Ovary (tissue), 10 donors: ENCODE results near the gene GPR34. TPM values are rescaled to one million over a fixed set of nuclear protein-coding genes. Genes with fewer than 3 reads are reported as not detected.
"Not testable (repeated sequence)": the region's sequence is repeated elsewhere in the genome, so short reads cannot be mapped to it uniquely, and the experiment has no call there.

Source experiments
- DNase-seq, 5 donors: peaks; one replicate each; pipeline ENCODE4 v3.0.0-alpha.2; 2019 to 2020
- H3K27ac ChIP-seq, 2 donors: fragments of 200-600 bp; one replicate each; pipeline versions ENCODE4 v1.5.1 to v1.8.0; 2019 to 2022
- H3K27me3 ChIP-seq: fragments of 200-600 bp; one replicate; pipeline ENCODE4 v1.8.0; 2022
- H3K36me3 ChIP-seq: fragments of 200-600 bp; sonication (generic); one replicate; pipeline ENCODE4 v1.5.1; 2019
- H3K4me1 ChIP-seq: one replicate; pipeline ENCODE4 v1.8.1; 2013; ENCODE audit warnings: mild to moderate bottlenecking, moderate library complexity; ENCODE audit not compliant: insufficient read depth
- H3K4me3 ChIP-seq: fragments of 200-600 bp; sonication (generic); one replicate; pipeline ENCODE4 v1.5.1; 2017
- H3K9me3 ChIP-seq, 2 donors: fragments of 200-600 bp in 1 of 2; sonication (generic) in 1 of 2; one replicate each; pipeline versions ENCODE4 v1.5.1 to v1.8.1; 2013 to 2019; ENCODE audit warnings: mild to moderate bottlenecking in 1 of 2, moderate library complexity in 1 of 2
- CTCF ChIP-seq, 3 donors: fragments of 450-650 bp in 2 of 3; fragments of 200-600 bp in 1 of 3; IDR thresholded peaks; one replicate each; pipeline versions ENCODE4 v1.5.1 to v1.8.0; 2016 to 2022; ENCODE audit warnings: antibody characterized with exemption in 3 of 3, mild to moderate bottlenecking in 1 of 3
- EP300 ChIP-seq: sonication (generic); formaldehyde crosslinking; IDR thresholded peaks from one replicate; pipeline ENCODE4 v1.6.1; 2017; ENCODE audit warnings: antibody characterized with exemption
- POLR2A ChIP-seq: fragments of 450-650 bp; IDR thresholded peaks from one replicate; pipeline ENCODE4 v1.6.1; 2017; ENCODE audit warnings: antibody characterized with exemption, mild to moderate bottlenecking, moderate library complexity
- WGBS, 3 donors: extraction: QIAGEN DNeasy Blood & Tissue Kit in 1 of 3; methylation state at CpG; one replicate each; pipeline versions ENCODE4 v1.1.5 to v1.1.7; 2013 to 2017; 5-methylcytosine and 5-hydroxymethylcytosine counted together
- intact Hi-C, 4 donors: fragments of 100-400 bp; cut with DNase I; formaldehyde crosslinking; loops; one replicate each; pipeline versions ENCODE4 v1.11.0 to v1.15.1; 2022 to 2023
- long read RNA-seq, 3 donors: library from polyadenylated mRNA in 2 of 3; unstranded in 2 of 3; transcript quantifications; one replicate each; pipeline ENCODE4 v2.0.0 and lab custom pipeline, GENCODE V29; 2021 to 2026
- polyA plus RNA-seq, 2 donors: library from polyadenylated mRNA; stranded (reverse); fragments of 200-250 nt in 1 of 2; fragments of 350-450 nt in 1 of 2; fragmentation: Illumina TruSeq in 1 of 2; extraction: RNeasy Lipid Tissue Mini Kit (QIAGEN cat#74804) in 1 of 2; gene quantifications; one replicate each; pipeline ENCODE4 v1.2.3, GENCODE V29; 2013 to 2014
- total RNA-seq, 7 donors: library from RNA; depleted of rRNA in 2 of 7; stranded (reverse); fragments of >200 nt in 2 of 7; fragmentation: NEBNext Ultra II Directional in 3 of 7; extraction: Animal tissue kit (Norgen Biotek cat#: 25700) in 3 of 7; gene quantifications; one replicate each; pipeline versions ENCODE4 v1.1.0 to v1.2.4, GENCODE V29; 2016 to 2023
- donor health status: DM: no; HTN: no; CAD: no; lungs with moderate emphysema.
- donor health status: DM: no; HTN: no; CAD: no.
- donor health status: Bipolar disorder and iron deficiency.
- donor health status: DM: yes; HTN: yes; CAD: no.
- donor health status: DM: no; HTN: no; CAD: no.
- donor health status: DM: yes; HTN: yes; CAD: no.

The GPR34 gene
- total RNA-seq (10 to 100 TPM in 1 of 7 donors, 1 to 10 TPM in 6; 3.4 to 16.4 (median 5.5) TPM), polyA plus RNA-seq (10 to 100 TPM in 1 of 2 donors, 1 to 10 TPM in 1; 3.5 to 13.8 TPM)
- long read RNA-seq, donor 1, transcript GPR34-202 (3 exons, 1,928 nt): major isoform, 9 of 13 reads
- long read RNA-seq, donor 1, partial matches to known transcripts: 0 of 13 reads
- long read RNA-seq, donor 1, other reads (novel, unspliced or antisense): 1 of 13 reads
- long read RNA-seq, donor 2: 0 reads
- long read RNA-seq, donor 3, transcript GPR34-202 (3 exons, 1,928 nt): major isoform, 6 of 9 reads
- long read RNA-seq, donor 3, partial matches to known transcripts: 0 of 9 reads
- long read RNA-seq, donor 3, other reads (novel, unspliced or antisense): 2 of 9 reads

DNA sequence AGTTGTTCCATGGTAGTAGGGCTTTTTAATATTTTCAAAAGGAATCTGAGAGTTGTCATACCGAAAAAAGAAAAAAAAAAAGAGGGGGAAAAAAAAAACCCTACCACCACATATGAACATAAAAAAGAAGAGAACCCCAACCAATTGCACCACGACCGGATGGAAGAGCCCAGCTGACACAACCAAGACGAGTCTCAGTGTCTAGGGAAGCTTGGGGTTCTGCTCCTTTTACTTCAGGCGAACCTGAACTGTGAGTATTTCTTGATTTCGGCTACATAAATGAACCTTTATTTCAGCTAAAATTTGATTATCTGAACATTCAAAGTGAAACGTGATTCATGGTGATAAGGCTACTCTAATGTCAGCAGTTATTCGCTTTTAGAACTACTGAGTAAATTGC is at the start of gene GPR34:
GPR34 (plus strand) TSS at position 139 of the 400 bp plus-strand sequence. CDS start 6,661 bp downstream, outside the sequence.
- intact Hi-C loops: no loop called here
- Histone ChIP-seq H3K4me3 (no peak within 1 kb of the TSS), H3K27me3 (no peaks in the 10 kb centered on the region), H3K27ac (no peak within 1 kb of the TSS), H3K9me3 (no peaks in the 10 kb centered on the region), H3K36me3 (no peaks in the 10 kb centered on the region), H3K4me1 (no peaks in the 10 kb centered on the region)
- WGBS, 3 donors: 68 to 71% (median 71%) methylated on average over 8 of the region's 8 CpGs
- DNase-seq: no peak
- TF ChIP-seq CTCF (IDR thresholded peaks at IDR 0.05) (no peak), EP300 (no peak), POLR2A (no peak)

GRCh38 chrX:41646201-41646600 is 42.6 kb upstream of the GPR34 start:
- H3K4me3 ChIP-seq, H3K27me3 ChIP-seq, H3K4me1 ChIP-seq, DNase-seq, H3K9me3 ChIP-seq, H3K27ac ChIP-seq, H3K36me3 ChIP-seq, intact Hi-C loops: not testable (repeated sequence)
- WGBS, 3 donors: 23 to 47% (median 30%) methylated on average over 2 of the region's 2 CpGs

- H3K4me1 ChIP-seq: no peaks in the 10 kb centered on the region
- no peak overlapping the region for H3K4me3 ChIP-seq
- no peaks in the 10 kb centered on the region for H3K27me3 ChIP-seq
- H3K27ac ChIP-seq: no peak overlapping the region
- intact Hi-C loops: no loop called here
- no peaks in the 10 kb centered on the region for H3K36me3 ChIP-seq
- 82 to 85% (median 84%) methylated on average over 4 of the region's 4 CpGs for WGBS, 3 donors
- H3K9me3 ChIP-seq: no peaks in the 10 kb centered on the region
- TF ChIP-seq POLR2A (no peak), EP300 (no peak), CTCF (IDR thresholded peaks at IDR 0.05) (no peak)
- DNase-seq: no peak
Observed at GRCh38 chrX:41653125-41653524, 35.6 kb upstream of the GPR34 start.

DNA sequence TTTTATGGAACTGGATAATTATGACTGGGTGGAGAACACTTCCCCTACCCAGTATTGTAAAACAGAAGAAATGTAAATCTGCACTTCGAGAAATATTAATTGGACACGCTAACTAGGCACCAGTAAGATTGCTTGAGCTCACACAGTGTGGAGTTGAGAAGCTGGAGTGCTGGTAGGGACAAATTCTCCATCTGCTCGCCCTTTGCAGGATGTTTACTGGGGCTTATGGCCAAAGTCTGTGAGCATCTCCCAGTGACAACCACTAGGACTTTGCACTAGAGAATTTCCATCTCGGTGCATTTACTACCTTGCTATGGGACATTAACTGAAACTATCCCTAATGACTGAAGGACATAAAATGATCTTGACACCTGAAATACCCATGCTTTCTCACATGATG is 33.7 kb upstream of the GPR34 start:
- Histone ChIP-seq H3K27ac (no peak overlapping the region), H3K36me3 (no peaks in the 10 kb centered on the region), H3K4me1 (no peaks in the 10 kb centered on the region), H3K4me3 (no peak overlapping the region), H3K27me3 (no peaks in the 10 kb centered on the region), H3K9me3 (no peaks in the 10 kb centered on the region)
- 73 to 82% (median 81%) methylated on average over 4 of the region's 4 CpGs for WGBS, 3 donors
- DNase-seq: no peak
- TF ChIP-seq CTCF (IDR thresholded peaks at IDR 0.05) (no peak), EP300 (no peak), POLR2A (no peak)
- intact Hi-C loops: no loop called here

DNA sequence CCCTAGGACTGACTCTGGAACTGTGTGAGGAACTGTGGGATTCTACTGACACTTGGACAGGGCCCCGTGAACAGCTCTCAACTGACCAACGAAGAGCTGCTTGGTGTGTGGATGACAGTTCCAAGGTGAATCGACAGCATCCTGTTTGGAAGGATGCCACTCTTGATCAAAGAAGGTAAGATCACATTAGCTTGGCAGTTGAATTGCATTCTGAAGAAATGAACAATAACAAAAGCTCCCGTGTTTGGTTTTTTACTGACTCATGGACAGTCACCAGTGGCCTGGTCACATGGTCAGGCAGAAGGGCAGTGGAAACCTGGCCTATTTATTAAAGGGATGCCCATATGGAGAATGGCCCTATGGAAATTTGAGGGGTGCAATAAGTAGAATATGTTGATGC is 33.1 kb upstream of the GPR34 start:
- no peak for TF ChIP-seq CTCF (IDR thresholded peaks at IDR 0.05)
- Histone ChIP-seq H3K9me3 (no peaks in the 10 kb centered on the region), H3K36me3 (no peaks in the 10 kb centered on the region), H3K27ac (no peak overlapping the region), H3K4me1 (no peaks in the 10 kb centered on the region), H3K4me3 (no peak overlapping the region), H3K27me3 (no peaks in the 10 kb centered on the region)
- intact Hi-C loops: no loop called here
- DNase-seq: no peak
- WGBS, 3 donors: 73 to 88% (median 82%) methylated on average over 4 of the region's 4 CpGs
